Activated CD4-positive, alpha-beta T cell treated with anti-CD3 and anti-CD28 coated beads for 36 hours (primary cell): ENCODE measurements around the gene EVPLL. TPM values are rescaled to one million over a fixed set of nuclear protein-coding genes. Genes with fewer than 3 reads are reported as not detected.
"Not testable (repeated sequence)": the region's sequence is repeated elsewhere in the genome, so short reads cannot be mapped to it uniquely, and the experiment has no call there.

ENCODE experiments used
- ATAC-seq: fragments of 200-7000 bp; cut with Tn5 transposase; one replicate; pipeline ENCODE4 v1.10.0; 2021; ENCODE audit warnings: mild to moderate bottlenecking, moderate library complexity
- CTCF ChIA-PET: fragments of 350-600 bp; sonication (Branson Sonifier 250); formaldehyde crosslinking; loops from one replicate; lab custom pipeline; 2021; ENCODE audit warnings: antibody characterized with exemption; lab: Charles Lee
- POLR2A ChIA-PET: fragments of 350-600 bp; sonication (Branson Sonifier 250); formaldehyde crosslinking; loops from one replicate; lab custom pipeline; 2021; ENCODE audit warnings: antibody characterized with exemption, inconsistent platforms; lab: Charles Lee
- DNase-seq: peaks from one replicate; pipeline ENCODE4 v3.0.0-alpha.2; 2020
- H3K27ac Mint-ChIP-seq: one replicate; pipeline ENCODE4 v1.8.0; 2021; ENCODE audit warnings: mixed read lengths
- H3K27me3 Mint-ChIP-seq: one replicate; pipeline ENCODE4 v1.8.0; 2021; ENCODE audit warnings: mixed read lengths
- H3K36me3 Mint-ChIP-seq: one replicate; pipeline ENCODE4 v1.8.0; 2021; ENCODE audit warnings: low read depth, mixed read lengths
- H3K4me1 Mint-ChIP-seq: one replicate; pipeline ENCODE4 v1.8.0; 2021; ENCODE audit warnings: mixed read lengths
- H3K4me3 Mint-ChIP-seq: one replicate; pipeline ENCODE4 v1.8.0; 2021; ENCODE audit warnings: mild to moderate bottlenecking, moderate library complexity, mixed read lengths
- H3K9me3 Mint-ChIP-seq: one replicate; pipeline ENCODE4 v1.8.0; 2021; ENCODE audit warnings: low read depth, mixed read lengths
- intact Hi-C, 2 experiments: fragments of 100-400 bp; cut with DNase I in 1 of 2; cut with micrococcal nuclease in 1 of 2; formaldehyde crosslinking; loops; one replicate each; pipeline versions ENCODE4 v1.14.2 to v1.15.1; 2022 to 2024; cut with DNase I, micrococcal nuclease
- total RNA-seq, 2 experiments: library from RNA; stranded (reverse); gene quantifications; one replicate each; pipeline ENCODE4 v1.2.3, GENCODE V29; 2021

EVPLL gene
- under 1 TPM in 1 of 2 experiments, not detected in 1; 0.37 TPM for total RNA-seq

DNA sequence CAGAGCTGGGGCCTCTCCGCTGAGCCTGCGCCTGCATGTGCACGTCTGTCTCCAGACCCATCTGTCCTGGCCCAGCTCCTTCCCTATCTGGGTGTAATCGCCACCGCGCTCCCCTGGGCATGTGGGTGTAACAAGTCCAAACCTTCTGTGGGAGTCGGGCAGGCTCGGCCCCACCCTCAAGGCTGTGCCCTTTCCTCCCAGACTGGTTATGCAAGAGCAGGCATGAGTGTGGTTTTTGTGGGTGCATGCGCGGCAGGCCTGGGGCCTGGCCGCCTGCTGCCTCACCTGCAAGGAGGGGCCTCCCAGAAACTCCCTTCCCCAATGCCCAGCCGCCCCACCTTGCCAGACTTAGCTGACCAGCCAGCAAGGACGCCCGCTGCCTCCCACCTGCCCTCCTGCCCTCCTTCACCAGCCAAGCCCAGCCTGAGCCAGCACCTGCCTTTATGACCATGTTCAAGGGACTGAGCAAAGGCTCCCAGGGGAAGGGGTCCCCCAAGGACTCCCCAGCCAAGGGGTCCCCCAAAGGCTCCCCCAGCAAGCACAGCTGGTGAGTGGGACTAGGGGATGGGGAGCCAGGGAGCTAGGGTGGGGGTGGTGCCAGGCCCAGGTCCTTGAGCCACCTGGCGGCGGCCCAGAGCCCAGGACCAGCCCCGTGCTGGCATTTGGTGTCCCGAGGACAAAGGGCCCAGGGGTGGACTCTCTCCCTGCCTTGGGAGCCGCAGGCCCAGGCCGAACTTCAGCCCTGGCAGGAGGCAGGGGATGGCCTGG lies at the start of gene EVPLL:
TSS of gene EVPLL (plus strand) at position 342 of the 768 bp plus-strand sequence. CDS start 3,160 bp downstream, outside the sequence.
- no peaks in the 10 kb centered on the region for H3K4me1 Mint-ChIP-seq
- ATAC-seq, result no peak
- POLR2A ChIA-PET, result no interaction called here

DNA sequence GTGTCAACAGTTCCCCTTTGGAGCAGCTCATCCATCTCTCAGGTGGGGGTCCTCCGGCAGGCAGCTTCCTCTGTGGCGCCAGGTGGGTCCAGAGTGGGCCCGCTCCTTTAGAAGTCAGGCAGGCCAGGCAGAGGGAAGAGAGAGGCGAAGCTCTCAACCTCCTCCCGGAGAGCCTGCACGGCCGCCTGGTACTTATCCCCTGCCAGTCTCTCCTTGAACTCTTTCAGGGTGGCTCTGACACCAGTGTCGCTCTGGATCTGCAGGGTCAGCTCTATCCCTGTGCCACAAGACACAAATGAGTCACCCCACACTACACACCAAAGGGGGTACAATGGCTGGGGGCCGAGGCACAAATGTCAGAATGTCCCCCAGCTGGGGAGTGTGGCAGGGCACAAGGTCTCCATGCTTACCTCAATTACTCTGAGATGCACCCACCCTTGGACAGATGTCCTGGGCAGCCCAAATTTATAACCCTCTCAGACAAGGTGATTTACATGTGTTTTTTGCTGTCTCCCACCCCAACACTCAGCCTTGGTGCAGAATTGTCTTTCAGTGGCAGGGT lies 48.9 kb upstream of the EVPLL start:
- no peaks in the 10 kb centered on the region for H3K27me3 Mint-ChIP-seq
- DNase-seq (no peak), ATAC-seq (no peak)
- intact Hi-C loops, result no loop called here
- peaks cover 18% of the 10 kb centered on the region for H3K36me3 Mint-ChIP-seq
- ChIA-PET CTCF (interaction anchor here (0.5 to 1.8 kb wide), 3 partner anchors 12 to 835 kb away, joined by 3 to 4 read pairs (median 4); no protein-coding TSS in a partner anchor), POLR2A (no interaction called here)
- no peak overlapping the region for H3K27ac Mint-ChIP-seq
- no peak overlapping the region for H3K4me3 Mint-ChIP-seq
- no peaks in the 10 kb centered on the region for H3K9me3 Mint-ChIP-seq
- H3K4me1 Mint-ChIP-seq, result peaks cover 17% of the 10 kb centered on the region

More for the DNA sequence above, at the start of gene EVPLL:
- Mint-ChIP-seq H3K36me3 (no peaks in the 10 kb centered on the region), H3K27me3 (peaks cover 8% of the 10 kb centered on the region), H3K4me3 (no peak within 1 kb of the TSS), H3K9me3 (no peaks in the 10 kb centered on the region), H3K27ac (no peak within 1 kb of the TSS)
- intact Hi-C loops, result no loop called here
- DNase-seq, result no peak
- CTCF ChIA-PET, result no interaction called here

DNA sequence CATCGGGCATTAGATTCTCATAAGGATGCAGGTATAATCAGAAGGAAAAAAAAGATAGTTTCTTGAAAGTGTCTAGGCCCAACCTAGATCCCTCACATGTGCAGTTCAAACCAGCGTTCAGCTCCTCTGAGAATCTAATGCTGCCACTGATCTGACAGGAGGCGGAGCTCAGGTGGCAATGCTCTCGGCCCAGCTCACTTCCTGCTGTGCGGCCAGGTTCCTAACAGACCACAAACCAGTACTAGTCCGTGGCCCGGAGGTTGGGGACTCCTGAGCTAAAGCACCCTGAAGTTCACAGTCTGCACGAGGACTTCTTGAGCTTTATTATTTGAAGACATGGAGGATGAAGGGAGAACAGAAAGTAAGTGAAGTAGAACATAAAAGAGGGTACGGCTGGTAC lies 45.7 kb upstream of the EVPLL start:
- ChIA-PET POLR2A (no interaction called here), CTCF (no interaction called here)
- Mint-ChIP-seq H3K27me3 (no peaks in the 10 kb centered on the region), H3K9me3 (no peaks in the 10 kb centered on the region), H3K27ac (peak overlapping the region; percentile 55), H3K36me3 (peaks cover 25% of the 10 kb centered on the region), H3K4me3 (no peak overlapping the region), H3K4me1 (peaks cover 7% of the 10 kb centered on the region)
- DNase-seq, result no peak
- intact Hi-C loops, result no loop called here
- ATAC-seq, result no peak

DNA sequence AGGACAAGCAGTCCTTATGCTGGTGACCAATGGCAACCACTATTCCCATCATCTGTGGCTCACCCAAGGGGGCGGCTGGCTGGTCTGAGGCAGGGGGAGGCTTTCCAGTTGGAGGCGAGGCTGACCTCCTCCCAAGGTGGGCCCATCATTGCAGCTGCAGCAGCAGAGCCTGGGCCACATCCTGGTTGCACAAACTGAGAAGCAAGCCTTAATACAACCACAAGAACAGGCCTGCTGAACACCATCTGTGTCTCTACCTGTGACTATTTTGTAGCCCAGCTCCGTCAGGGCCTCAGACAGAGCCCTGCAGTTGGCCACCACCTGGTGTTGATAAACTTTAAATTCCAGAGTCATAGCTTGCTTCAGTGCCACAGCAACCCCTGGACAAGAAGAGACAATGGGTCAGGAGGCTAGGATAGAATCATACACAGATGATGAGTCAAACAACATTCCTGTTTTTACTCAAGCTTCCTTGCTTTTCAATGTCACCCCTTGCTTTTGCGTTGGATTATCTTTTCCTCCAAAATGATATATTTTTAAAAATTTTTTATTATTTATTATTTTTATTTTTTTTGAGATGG lies 44.6 kb upstream of the EVPLL start:
- peak; percentile 42 for ATAC-seq
- Mint-ChIP-seq H3K4me1 (peaks cover 7% of the 10 kb centered on the region), H3K27ac (no peak overlapping the region), H3K9me3 (no peaks in the 10 kb centered on the region), H3K27me3 (no peaks in the 10 kb centered on the region), H3K4me3 (no peak overlapping the region), H3K36me3 (peaks cover 28% of the 10 kb centered on the region)
- no peak for DNase-seq
- POLR2A ChIA-PET, result interaction anchor here (0.5 kb wide), 1 partner anchor 536 kb away, joined by 3 read pairs; no protein-coding TSS in a partner anchor
- CTCF ChIA-PET, result no interaction called here
- intact Hi-C loops, result no loop called here

DNA sequence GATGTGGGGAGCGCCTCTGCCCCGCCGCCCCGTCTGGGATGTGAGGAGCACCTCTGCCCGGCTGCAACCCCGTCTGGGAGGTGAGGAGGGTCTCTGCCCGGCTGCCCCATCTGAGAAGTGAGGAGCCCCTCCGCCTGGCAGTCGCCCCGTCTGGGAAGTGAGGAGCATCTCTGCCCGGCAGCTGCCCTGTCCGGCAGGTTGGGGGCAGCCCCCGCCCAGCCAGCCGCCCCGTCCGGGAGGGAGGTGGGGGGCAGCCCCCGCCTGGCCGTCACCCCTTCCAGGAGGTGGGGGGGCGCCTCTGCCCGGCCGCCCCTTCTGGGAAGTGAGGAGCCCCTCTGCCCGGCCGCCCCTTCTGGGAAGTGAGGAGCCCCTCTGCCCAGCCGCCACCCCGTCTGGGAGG lies 39.4 kb upstream of the EVPLL start:
- H3K27ac Mint-ChIP-seq, DNase-seq, H3K4me3 Mint-ChIP-seq, H3K9me3 Mint-ChIP-seq, CTCF ChIA-PET, POLR2A ChIA-PET, H3K27me3 Mint-ChIP-seq, intact Hi-C loops, H3K4me1 Mint-ChIP-seq, ATAC-seq: not testable (repeated sequence)
- peaks cover 49% of the 10 kb centered on the region for H3K36me3 Mint-ChIP-seq

DNA sequence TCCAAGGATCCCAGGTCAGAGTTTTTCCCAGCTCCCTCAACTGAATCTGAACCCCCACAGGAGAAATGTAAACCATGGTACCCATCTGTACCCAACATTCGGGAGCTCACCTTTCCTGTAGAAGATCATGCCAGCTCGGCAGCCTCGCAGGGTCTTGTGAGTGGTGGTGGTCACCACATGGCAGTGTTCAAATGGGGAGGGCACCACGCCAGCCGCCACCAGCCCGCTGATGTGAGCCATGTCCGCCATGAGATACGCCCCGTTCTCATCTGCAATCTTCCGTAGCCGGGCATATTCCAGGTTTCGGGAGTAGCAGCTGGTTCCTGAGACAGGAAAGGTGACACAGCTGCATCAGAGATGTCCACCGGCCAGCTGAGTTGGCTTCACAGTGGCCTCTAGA lies 37.6 kb upstream of the EVPLL start:
- Mint-ChIP-seq H3K27ac (no peak overlapping the region), H3K4me3 (no peak overlapping the region), H3K27me3 (no peaks in the 10 kb centered on the region), H3K36me3 (peaks cover 44% of the 10 kb centered on the region), H3K4me1 (no peaks in the 10 kb centered on the region), H3K9me3 (no peaks in the 10 kb centered on the region)
- ChIA-PET POLR2A (no interaction called here), CTCF (interaction anchor here (0.7 kb wide), 1 partner anchor 11 kb away, joined by 4 read pairs; no protein-coding TSS in a partner anchor)
- no peak for ATAC-seq
- intact Hi-C loops, result no loop called here
- no peak for DNase-seq

DNA sequence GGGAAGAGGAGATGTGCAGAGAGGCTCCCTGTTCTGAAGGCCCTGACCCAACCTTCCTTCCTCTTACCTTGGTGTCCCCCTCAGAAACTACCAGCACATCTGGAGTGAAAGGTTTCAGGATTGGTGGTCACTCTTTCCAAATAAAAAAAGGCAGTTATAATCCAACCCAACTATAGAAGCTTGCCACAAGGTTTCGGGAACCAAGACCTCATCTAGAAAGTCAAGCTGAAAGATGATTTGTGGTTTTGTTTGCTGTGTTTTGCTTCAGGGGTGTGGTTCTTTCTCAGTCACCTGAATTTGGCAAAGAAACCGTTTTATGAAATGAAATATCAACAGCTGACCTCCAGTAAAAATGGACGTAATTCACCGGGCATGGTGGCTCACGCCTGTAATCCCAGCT lies 33.6 kb upstream of the EVPLL start:
- intact Hi-C loops, result no loop called here
- DNase-seq (no peak), ATAC-seq (no peak)
- Mint-ChIP-seq H3K4me3 (no peak overlapping the region), H3K36me3 (peaks cover 40% of the 10 kb centered on the region), H3K27ac (no peak overlapping the region), H3K4me1 (no peaks in the 10 kb centered on the region), H3K9me3 (no peaks in the 10 kb centered on the region), H3K27me3 (no peaks in the 10 kb centered on the region)
- ChIA-PET CTCF (no interaction called here), POLR2A (no interaction called here)

DNA sequence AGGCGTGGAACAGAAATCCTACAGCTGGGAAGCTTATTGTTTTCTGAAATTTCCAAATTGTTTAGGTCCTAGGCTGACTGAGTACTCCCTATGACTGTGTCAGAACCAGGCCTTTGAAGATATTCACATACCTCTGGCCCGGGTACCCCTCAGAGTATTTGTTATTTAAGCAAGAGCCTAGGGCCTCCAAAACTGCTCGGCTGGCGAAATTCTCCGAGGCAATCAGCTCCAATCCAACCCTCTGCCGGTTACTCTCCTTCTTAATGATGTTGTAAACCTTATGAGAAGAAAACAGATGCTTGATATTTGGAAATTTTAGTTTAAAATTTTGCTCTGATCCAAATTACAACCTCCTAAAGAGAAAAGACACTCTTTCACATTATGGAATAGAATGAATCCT lies 24.0 kb upstream of the EVPLL start:
- Mint-ChIP-seq H3K27ac (no peak overlapping the region), H3K36me3 (peaks cover 25% of the 10 kb centered on the region), H3K4me1 (no peaks in the 10 kb centered on the region), H3K27me3 (no peaks in the 10 kb centered on the region), H3K4me3 (no peak overlapping the region), H3K9me3 (no peaks in the 10 kb centered on the region)
- ChIA-PET CTCF (interaction anchor here (1.0 kb wide), 1 partner anchor 9 kb away, joined by 3 read pairs; no protein-coding TSS in a partner anchor), POLR2A (no interaction called here)
- DNase-seq (no peak), ATAC-seq (no peak)
- intact Hi-C loops, result no loop called here

DNA sequence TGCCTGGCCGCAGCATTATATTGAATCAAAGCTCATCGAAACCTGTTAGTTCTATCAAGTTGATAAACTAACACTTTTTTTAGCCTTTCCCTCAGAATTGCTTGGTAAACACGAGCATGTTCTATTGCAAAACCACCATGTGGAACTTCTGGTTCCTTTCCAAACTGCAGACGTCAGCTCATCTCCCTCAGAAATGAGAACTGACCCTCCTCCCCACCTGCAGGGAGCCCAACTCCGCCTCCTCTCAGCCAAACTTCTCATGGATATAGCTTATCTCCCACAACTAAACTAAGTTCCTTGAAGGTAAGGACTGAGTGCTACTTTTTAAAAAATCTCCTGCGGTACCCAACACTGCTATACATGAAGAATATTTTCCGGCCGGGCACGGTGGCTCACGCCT lies 21.0 kb upstream of the EVPLL start:
- H3K4me1 Mint-ChIP-seq, result peaks cover under 1% of the 10 kb centered on the region
- ATAC-seq (no peak), DNase-seq (no peak)
- CTCF ChIA-PET, result no interaction called here
- H3K27me3 Mint-ChIP-seq, result no peaks in the 10 kb centered on the region
- intact Hi-C loops, result no loop called here
- no peaks in the 10 kb centered on the region for H3K9me3 Mint-ChIP-seq
- H3K27ac Mint-ChIP-seq, result no peak overlapping the region
- no peak overlapping the region for H3K4me3 Mint-ChIP-seq
- H3K36me3 Mint-ChIP-seq, result peaks cover 34% of the 10 kb centered on the region
- POLR2A ChIA-PET, result no interaction called here

DNA sequence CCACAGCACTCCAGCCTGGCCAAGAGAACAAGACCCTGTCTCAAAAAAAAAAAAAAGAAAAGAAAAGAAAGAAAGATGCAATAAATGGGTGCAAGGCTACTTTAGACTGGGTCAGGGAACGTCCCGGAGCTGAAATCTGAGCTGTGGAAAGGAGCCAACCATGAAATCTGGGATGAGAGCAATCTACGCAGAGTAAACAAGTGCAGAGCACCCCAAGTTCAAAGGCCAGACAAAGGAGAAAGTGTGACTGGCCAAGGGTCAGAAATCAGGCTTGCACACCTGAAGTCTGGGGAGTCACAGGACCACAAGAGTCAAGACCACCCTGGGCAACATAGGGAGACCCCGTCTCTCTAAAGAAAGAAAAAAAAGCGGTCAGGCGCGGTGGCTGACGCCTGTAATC lies 17.1 kb upstream of the EVPLL start:
- intact Hi-C loops, result loop anchor here in 1 of 2 experiments (5.0 kb wide), 1 partner anchor 38 kb away; no protein-coding TSS in a partner anchor
- peaks cover 12% of the 10 kb centered on the region for H3K4me1 Mint-ChIP-seq

DNA sequence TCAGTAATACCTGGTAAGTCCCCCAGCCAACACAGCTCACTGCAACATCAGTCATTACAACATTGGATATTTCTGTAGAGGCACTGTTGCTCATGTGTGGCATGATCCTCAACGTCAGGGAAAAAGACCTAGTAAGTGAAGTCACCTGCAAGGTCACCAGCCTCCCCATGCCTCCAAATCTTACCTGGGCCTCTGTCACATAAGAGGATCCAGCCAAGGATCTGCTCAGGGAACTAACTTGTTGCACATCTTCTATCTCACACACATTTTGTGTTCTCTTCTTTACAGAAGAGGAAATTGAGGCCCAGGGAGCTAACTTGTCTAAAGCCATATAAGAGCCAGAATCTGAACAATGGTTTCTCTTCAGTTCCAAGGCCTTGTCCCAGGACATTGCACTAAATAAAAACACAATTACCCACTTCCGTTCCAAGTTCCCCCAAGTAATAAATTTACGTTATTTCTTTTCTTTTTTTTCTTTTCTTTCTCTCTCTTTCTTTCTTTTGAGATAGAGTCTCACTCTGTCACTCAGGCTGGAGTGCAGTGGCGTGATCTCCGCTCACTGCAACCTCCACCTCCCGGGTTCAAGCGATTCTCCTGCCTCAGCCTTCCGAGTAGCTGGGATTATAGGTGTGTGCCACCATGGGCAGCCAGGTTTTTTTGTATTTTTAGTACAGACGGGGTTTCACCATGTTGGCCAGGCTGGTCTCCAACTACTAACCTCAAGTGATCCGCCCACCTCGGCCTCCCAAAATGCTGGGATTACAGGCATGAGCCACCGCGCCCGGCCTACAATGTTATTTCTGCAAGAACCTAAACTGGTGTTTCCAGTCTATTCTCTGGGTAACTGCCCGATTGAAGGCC lies 15.5 kb upstream of the EVPLL start:
- Mint-ChIP-seq H3K9me3 (no peaks in the 10 kb centered on the region), H3K4me1 (peaks cover 12% of the 10 kb centered on the region), H3K36me3 (peaks cover 14% of the 10 kb centered on the region), H3K4me3 (peak overlapping the region; percentile 87), H3K27me3 (no peaks in the 10 kb centered on the region), H3K27ac (peak overlapping the region; percentile 56)
- ChIA-PET POLR2A (no interaction called here), CTCF (interaction anchor here (0.7 to 0.9 kb wide), 2 partner anchors 9 to 11 kb away, joined by 3 read pairs; no protein-coding TSS in a partner anchor)
- intact Hi-C loops, result loop anchor here in 1 of 2 experiments (5.0 kb wide), 1 partner anchor 40 kb away; no protein-coding TSS in a partner anchor
- DNase-seq, result no peak
- ATAC-seq, result no peak

More for the DNA sequence above, 17.1 kb upstream of the EVPLL start:
- Mint-ChIP-seq H3K9me3 (no peaks in the 10 kb centered on the region), H3K4me3 (no peak overlapping the region), H3K36me3 (peaks cover 22% of the 10 kb centered on the region), H3K27ac (no peak overlapping the region), H3K27me3 (no peaks in the 10 kb centered on the region)
- DNase-seq (no peak), ATAC-seq (no peak)
- POLR2A ChIA-PET, result interaction anchor here (0.6 kb wide), 1 partner anchor 40 kb away, joined by 5 read pairs; no protein-coding TSS in a partner anchor
- CTCF ChIA-PET, result no interaction called here
